ENCODE measurements around the gene BHLHE40.

BHLHE40 gene
- 232 to 275 reads per million in 2 experiments for total RNA-seq

DNA sequence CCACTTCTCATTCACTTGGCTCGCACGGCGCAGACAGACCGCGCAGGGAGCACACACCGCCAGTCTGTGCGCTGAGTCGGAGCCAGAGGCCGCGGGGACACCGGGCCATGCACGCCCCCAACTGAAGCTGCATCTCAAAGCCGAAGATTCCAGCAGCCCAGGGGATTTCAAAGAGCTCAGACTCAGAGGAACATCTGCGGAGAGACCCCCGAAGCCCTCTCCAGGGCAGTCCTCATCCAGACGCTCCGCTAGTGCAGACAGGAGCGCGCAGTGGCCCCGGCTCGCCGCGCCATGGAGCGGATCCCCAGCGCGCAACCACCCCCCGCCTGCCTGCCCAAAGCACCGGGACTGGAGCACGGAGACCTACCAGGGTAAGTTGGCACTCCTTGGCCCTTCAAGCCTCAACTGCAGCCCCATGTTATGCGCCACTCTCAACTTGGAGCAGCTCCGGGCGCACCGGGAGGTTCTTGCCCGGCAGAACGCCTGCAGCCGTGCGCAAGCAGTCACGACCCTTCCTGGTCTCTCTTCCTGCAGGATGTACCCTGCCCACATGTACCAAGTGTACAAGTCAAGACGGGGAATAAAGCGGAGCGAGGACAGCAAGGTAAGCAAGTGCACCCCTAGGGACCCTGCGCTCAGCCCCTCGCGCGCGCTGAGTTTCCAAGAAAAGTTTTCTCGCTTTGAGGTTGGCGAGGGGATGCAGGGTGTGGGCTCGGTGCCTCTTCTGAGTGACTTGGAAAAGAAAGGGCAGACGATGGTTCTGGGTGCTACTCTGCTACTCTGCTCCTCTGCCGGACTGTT lies at the start of gene BHLHE40:
TSS of gene BHLHE40 (plus strand) at position 10 of the 801 bp plus-strand sequence. CDS start at position 292, 282 bp downstream.
- no peak for DNase-seq (ENCODE audit: low read depth)

DNA sequence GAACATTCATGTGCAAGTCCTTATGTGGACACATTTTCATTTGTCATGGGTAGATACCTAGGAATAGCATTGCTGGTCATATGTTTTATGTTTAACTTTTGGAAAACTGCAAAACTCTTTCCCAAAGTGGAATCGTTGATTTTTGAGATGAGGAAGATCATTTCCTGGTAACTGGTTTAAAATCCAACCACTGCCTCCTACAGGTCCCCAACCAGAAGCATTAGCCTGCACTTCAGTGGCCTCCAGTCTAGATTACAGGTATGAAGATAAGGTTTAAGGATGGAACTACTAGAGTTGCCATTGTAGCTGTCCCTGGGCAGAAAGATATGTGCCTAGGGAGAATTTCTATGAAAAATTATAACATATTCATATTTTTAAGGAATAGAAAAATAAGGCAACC lies 48.7 kb upstream of the BHLHE40 start:
- DNase-seq (ENCODE audit: low read depth), result no peak

DNA sequence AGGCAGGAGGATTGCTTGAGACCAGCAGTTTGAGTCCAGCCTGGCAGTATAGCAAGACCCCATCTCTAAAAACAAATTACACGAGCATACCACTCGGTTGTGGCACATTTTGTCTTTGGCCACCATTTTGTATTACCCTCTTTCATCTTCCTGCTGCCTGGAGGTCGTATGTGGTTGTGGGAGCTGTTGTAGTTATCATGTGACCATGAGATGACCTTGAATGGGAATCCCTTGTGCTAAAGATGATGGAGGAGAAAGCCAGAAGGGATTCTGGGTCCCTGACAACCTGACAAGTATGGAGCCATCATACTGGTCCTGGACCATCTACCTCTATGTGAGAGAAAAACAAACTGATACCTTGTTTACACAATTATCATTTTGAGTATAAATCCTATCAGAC lies 45.2 kb upstream of the BHLHE40 start:
- DNase-seq (ENCODE audit: low read depth), result no peak

DNA sequence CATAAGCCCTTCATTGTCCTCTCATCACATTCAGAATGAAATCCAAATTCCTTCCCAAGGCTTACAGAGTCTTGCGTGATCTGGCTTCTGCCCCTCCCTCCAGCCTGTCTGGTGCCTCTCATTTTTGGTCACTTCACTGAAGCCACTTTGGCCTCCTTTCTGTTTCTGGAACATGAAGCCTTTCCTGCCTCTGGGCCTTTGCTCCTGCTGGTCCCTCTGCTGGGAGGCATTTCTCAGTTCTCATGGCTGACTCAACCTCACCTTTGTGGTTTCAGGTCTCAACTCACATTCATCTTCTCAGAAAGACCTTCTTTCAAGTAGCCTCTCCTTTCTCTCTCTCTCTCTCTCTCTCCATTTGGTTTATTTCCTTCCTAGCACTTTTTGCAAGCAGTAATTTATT lies 43.9 kb upstream of the BHLHE40 start:
- DNase-seq (ENCODE audit: low read depth), result no peak

DNA sequence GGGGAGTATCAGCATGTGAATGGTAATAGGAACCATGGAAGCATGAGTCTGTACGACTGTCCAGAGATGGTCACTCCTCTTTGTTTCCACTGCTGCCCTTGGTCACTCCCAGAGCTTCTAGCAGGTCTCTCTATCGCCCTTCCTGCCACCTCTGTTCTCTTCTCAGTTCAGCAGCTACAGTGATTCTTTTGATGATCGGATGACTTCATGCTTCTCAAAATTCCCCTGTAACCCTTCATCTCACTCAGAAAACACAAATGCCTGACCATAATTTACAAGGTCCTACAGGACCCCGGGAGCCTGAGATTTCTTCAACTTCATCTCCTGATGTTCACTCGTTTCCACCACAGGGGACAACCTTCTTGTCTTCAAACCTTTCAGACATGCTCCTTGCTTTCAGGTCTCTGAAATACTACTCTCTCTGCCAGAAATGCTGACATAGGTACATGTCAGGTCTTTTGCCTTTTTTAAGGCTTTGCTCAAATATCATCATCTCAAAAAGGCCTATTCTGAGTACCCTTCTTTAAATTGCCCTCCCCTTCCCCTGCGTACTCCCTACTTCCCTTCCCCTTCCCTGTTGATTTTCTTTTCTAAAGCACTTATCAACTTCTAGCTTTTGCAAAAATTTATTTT lies 42.1 kb upstream of the BHLHE40 start:
- DNase-seq (ENCODE audit: low read depth), result no peak

DNA sequence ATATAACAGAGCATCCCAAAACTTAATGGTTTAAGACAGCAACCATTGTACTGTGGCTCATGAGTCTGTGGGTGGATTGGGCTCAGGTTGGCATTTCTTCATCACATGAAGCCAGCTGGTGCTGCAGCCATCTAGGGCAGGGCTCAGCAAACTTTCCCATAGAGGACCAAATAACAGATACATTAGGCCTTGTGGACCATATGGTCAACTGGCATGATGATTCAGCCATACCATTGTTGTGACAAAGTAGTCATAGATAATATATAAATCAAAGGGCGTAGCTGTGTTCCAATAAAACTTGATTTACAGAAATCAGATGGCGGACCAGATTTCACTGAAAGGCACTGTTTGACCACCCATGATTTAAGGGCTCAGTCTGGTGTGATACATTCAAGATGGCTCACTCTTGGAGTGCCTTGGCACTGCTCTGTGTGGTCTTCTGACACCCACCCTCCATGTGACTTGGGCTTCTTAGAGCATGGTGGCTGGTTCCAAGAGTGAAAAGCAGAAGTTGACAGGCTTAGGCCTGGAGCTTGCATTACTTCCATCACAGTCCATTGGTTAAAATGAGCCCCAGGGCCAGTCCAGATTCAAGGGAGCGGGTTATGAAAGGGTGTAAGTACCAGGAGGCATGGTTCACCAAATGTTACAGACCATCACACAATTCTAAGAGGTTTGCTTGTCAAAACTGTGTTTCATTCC lies 40.8 kb upstream of the BHLHE40 start:
- DNase-seq (ENCODE audit: low read depth), result no peak

DNA sequence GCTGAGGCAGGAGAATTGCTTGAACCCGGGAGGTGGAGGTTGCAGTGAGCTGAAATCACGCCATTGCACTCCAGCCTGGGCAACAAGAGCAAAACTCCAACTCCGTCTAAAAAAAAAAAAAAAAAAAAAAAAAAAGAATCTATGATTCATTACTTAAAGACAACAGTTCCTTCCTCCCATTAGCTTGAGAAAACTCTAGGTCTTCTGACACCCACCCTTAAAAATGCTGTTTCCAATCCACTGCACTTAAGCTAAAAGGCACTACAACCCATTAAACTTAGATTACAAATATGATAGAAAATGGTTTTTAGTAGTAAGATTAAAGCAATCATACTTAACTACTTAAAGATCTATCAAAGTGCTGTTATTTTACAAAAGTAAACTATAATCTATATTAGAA lies 40.0 kb upstream of the BHLHE40 start:
- no peak for DNase-seq (ENCODE audit: low read depth)

DNA sequence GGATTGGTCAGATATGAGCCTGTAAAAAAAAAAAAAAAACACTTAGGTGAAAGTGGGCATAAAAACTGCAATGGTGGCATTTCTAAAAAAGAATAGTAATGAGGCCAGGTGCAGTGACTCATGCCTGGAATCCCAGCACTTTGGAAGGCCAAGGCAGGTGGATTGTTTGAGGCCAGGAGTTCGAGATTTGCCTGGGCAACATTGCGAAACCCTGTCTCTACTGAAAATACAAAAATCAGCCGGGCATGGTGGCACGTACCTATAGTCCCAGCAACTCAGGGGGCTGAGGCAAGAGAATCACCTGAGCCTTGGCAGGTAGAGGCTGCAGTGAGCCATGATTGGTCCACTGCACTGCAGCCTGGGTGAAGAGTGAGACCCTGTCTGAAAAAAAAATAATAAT lies 38.3 kb upstream of the BHLHE40 start:
- no peak for DNase-seq (ENCODE audit: low read depth)

DNA sequence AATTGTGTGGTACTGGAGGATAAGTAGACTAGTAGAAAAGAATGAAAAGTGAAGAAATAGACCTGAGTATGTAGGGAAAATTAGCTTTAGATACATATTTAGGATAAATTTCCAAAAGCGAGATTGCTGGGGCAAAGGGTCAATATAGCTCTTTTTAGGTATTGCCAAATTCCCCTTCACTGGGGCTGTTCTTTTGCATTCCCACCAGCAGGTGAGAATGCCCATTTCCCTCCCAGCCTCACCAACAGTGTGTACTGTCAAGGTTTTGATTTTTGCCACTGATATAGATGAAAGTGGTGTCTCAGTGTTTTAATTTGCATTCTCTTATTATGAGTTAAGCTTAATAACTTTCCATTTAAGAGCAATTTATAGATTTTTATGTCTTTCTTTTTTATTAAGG lies 35.7 kb upstream of the BHLHE40 start:
- DNase-seq (ENCODE audit: low read depth), result no peak

DNA sequence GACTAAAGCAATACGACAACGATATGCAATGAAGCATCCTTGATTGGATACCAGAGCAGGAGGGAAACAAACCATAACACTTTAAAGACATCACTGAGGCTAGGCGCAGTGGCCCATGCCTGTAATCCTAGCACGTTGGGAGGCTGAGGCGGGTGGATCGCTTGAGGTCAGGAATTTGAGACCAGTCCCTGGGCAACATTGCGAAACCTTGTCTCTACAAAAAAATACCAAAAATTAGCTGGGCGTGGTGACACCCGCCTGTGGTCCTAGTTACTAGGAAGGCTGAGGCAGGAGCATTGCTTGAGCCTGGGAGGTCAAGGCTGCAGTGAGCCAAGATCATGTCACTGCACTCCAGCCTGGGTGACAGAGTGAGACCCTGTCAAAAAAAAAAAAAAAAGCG lies 33.9 kb upstream of the BHLHE40 start:
- DNase-seq (ENCODE audit: low read depth), result no peak

DNA sequence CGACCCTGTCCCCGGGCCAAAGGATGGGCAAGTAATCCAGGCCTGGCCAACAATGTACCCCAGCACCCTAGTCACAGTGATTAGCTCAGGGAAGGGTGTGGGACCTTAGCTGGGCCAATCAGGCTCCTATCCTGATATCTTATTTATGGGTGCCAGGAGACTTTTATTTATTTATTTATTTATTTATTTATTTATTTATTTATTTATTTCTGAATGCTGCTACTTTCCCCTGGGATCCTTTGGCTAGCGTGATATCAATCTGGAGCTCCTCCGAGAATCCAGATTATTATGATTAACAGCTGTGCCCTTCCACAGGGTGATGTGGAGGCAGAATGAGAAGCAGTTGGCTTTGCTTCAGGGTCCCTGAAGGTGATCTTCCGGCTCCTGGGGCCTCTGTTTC lies 32.2 kb upstream of the BHLHE40 start:
- no peak for DNase-seq (ENCODE audit: low read depth)

DNA sequence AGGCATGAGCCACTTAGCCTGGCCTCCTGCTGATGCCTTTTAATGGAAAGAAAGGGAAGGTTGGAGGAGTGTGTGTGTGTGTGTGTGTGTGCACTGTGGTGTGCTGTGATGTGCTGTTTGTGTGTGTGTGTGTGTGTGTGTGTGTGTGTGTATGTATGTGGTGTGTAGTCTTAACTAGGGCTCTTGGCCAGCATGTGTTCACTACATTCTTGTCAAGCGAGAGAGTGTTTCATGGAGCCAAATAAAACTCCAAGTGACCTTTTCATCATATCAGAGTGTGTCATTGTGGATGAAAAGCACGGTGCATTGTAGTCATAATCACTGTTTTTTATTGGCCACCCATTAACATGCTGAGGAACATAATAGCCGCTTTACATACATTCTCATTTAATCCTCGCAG lies 30.8 kb upstream of the BHLHE40 start:
- no peak for DNase-seq (ENCODE audit: low read depth)

DNA sequence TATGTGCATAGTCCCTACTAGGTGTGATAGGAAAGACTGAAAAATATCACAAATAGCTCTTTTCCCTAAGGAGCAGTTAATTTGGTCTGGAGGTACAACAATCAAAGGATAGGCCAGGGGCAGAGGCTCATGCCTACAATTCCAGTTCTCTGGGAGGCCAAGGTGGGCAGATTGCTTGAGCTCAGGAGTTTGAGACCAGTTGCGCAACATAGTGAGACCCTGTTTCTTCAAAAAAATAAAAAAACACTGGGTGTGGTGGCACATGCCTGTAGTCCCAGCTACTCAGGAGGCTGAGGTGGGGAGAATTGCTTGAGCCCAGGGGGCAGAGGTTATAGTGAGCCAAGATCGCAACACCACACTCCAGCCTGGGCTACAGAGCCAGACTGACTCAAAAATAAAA lies 30.2 kb upstream of the BHLHE40 start:
- no peak for DNase-seq (ENCODE audit: low read depth)

DNA sequence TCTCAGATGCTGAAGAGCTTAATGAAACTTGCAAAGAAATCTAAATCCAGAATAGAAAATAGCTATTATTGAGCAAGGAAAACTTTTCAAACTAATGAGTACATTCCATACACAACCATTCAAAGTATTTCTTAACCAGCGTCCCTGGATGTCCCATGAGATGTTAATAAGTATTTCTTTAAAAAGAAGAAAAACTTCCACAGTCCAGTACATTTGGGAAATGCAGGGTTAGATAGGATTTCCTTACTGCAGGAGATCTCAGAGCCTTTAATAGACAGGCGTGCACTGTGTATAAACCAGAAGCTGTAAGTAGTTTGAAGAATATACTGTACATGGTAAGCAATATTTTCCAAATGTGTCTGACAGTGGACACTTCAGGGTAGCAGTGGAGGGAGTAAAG lies 29.6 kb upstream of the BHLHE40 start:
- DNase-seq (ENCODE audit: low read depth), result no peak

DNA sequence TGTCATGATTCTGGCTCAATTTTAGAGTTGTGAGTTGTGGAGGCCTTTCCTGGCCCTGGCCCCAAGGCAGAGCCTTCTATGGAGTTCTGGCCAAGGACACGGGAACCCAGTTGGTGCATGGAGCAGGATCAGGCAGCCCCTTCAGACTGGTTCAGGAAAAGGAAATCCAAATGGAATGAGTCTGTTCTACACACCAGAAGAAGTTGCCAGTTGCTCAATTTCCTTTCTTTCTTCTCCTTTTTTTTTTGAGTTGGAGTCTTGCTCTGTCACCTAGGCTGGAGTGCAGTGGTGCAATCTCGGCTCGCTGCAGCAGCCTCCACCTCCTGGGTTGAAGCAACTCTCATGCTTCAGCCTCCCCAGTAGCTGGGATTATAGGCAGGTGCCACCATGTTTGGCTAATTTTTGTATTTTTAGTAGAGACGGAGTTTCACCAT lies 28.9 kb upstream of the BHLHE40 start:
- no peak for DNase-seq (ENCODE audit: low read depth)

DNA sequence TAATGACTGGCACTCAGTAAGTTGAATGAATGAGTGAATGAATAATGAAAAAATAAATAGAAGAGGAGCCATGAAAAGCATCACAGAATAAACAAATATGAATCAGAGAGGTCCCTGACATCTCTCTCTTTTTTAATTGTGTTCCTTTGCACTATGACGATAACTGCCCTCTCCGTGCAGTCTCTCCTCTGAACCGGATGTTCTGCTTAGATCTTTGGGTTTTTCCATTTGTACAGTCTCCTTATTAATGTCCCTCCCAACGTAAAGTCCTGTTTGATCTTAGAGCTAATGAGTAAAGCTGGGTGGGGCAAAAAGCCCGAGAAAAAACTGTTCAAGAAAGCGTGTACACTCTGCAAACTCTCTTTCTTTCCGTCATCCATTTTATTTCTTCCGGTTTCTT lies 28.3 kb upstream of the BHLHE40 start:
- DNase-seq (ENCODE audit: low read depth), result no peak

DNA sequence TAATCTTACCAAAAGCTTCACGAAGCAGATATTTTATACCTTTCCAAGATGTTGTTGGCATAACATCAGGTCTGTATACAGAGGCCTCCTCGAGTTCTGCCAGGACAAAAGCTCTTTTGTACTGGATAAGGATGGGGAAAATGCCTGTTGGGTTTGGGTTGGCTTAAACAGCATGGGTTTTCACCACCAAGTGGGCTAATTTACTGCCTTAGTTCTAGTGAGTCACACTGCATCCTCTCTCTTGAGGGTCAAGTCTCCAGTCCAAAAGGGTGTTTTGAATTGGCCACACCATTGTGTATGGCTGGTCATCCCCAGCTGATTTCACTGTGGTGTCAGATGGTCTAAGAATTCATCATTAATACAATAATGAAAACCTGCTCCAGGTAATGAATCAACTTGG lies 26.1 kb upstream of the BHLHE40 start:
- DNase-seq (ENCODE audit: low read depth), result no peak

DNA sequence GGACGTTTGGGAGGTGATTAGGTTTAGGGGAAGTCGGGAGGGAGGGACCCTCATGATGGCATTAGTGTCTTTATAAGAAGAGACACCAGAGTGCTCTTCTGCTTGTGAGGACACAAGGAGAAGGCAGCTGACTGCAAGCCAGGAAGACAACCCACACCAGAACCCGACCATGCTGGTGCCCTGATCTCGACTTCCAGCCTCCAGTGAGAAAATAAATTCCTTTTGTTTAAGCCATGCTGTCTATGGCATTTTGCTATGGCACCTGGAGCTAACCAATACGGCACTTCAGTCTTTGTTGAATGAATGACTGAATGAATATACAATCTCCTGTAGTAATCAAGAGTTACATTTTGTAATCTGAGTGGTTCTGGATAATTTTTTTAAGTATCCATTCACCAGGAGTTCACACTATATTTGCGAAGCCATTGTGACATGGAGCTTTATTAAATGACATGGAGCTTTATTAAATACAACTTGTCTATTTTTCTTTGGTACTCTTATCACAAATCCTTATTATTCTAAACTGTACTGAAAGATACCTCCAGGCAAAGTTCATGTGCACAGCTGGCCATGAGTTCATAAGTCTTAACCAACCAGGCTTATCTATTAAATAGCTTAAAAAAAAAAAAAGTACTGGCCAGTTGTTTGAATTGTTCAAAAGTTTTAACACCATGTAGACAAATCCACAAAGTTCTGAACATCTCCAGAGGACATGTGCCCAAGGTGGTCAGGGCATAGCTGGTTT lies 24.8 kb upstream of the BHLHE40 start:
- DNase-seq (ENCODE audit: low read depth), result no peak

DNA sequence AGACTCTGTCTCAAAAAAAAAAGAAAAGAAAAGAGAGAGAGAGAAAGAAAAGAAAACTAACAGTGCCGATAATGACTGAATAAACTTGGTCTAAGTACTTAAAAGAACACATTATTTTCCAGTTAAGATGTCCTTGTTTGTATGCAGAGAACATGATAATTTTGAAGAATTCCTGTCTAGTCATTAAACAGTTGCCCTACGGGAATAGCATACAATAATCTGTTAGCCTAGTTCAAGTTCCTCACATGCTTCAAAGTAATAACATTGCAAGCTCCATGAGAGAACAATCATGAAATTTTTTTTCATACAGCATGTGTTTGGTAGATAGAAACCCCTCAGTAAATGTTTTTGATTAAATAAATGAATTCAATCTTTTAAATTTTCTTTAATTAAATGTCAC lies 23.1 kb upstream of the BHLHE40 start:
- no peak for DNase-seq (ENCODE audit: low read depth)

DNA sequence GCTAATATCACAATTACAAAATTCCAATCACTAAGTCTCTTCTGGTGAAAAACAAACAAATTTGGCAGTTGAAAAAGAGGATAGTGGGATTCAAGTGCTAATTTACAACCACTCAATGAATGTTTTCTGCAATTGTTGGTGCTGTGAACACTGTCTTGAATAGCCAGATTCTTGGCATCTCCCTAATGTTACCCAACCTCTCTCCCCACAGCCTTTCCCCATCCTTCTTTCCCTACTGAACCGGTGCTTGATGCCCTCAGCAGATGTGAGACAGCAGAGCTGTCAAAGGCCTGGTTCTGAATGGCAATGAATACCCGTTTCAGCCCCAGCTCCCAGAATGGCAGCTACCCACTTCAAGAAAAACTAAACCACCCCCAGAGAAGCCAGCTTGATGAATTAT lies 22.5 kb upstream of the BHLHE40 start:
- no peak for DNase-seq (ENCODE audit: low read depth)

DNA sequence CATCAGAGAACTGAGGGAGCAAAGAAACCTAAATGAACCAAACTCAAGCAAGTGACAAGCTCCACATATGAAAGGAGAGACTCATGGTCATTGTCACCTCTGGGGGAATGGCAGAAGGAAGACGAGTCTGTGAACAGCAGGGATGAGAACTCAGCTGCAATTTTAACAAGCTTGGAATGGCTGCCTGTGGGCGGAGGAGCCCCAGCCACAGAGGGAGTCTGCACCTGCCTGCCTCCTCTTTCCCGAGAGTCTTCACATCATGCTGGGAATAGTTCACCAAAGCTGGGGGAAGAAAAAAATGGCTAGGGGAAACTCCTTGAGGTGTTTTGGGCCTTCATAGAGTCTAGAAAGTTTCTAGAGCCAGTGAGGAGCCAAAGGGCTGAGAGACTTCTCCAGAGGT lies 21.3 kb upstream of the BHLHE40 start:
- DNase-seq (ENCODE audit: low read depth), result no peak

DNA sequence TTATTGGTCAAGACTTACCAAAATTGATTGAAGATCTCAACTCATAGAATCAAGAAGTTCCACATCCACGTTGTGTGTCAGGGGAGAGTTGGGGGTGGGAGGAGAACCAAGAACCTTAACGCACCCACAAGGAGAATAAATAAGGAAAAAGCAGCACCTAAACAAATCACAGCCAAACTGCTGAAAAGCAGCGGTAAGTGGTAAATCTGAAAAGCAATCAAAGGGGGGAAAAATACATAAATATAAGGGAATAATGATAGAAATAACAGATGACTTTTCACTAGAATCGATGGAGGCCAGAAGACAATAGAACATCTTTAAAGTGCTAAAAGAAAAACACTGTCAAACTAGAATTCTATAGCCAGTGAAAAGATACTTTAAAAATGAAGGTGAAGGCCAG lies 20.1 kb upstream of the BHLHE40 start:
- DNase-seq (ENCODE audit: low read depth), result no peak
